ENCODE results near the gene TPBGL. TPM values are rescaled to one million over a fixed set of nuclear protein-coding genes. Genes with fewer than 3 reads are reported as not detected.

The TPBGL gene
- total RNA-seq, 1 donor from 2014 or later, result not detected

DNA sequence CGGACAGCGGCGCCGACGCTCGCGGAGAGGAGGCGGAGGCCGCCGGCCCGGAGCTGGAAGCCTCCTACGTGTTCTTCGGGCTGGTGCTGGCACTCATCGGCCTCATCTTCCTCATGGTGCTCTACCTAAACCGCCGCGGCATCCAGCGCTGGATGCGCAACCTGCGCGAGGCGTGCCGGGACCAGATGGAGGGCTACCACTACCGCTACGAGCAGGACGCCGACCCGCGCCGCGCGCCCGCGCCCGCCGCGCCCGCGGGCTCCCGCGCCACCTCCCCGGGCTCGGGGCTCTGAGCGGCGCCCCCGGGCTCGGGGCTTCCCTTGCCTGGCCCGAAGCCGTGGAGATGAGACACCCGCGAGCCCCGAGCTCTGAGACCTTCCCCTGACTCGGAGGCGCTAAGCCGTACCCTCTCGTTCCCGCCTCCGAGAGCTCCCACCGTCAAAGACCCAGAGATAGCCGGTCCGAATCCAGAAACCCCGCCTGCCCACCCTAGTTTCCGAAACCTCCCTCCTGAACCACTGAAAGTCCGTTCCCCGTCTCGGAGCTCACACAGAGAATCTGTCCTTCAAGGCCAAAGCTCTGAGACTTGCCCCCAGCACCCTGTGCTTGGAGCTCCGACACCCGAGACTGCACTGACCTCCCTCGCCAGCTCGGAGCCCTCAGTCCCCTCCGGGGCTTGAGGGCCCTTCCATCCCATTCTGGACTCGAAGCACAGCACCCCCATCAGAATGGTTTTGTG lies 1.5 kb downstream of the TPBGL start:
- no peak for DNase-seq
- ATAC-seq, result no peak
- intact Hi-C loops (cut with micrococcal nuclease), result loop anchor here (10.0 kb wide), 1 partner anchor 217 kb away; no protein-coding TSS in a partner anchor

DNA sequence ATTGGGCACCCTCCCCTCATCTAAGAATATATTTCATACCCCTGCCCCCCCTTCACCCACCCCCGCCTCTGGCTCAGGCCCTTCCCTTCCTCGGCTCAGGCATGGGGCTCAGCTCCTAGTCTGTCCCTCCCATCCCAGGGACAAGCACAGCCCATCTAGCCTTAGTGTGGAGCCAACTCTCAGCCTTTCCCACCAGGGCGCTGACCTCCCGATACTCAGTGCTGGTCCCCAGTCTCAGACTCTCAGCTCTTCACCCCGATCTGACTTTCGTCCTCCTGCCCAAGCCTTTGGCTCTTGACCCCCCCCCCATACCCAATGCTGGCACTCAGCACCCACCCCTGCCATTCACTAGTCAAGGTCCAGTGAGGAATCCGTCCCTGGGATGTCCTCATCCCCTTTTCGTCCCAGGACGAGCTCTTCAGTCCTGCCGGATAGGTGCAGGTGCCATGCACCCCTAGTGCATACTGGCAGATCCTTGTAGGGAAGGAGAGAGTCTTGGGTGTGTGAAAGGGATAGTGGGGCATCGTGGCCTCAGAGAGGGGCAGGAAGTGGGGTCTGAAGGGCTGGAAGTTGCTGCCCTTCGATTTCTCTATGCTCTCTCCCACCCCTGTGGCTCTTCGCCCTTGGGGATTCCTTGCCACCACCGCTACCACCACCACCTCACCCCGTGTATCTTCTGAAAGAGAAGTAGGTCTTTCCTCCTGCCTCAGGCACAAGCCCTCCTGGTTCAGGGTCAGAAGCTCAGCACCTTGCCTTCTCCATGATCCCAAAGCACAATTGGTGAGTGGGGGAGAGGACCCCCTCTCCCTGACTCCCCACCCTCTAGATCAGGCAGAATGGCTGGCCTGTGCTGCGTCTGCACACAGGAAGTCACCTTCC lies 2.4 kb downstream of the TPBGL start:
- intact Hi-C loops (cut with micrococcal nuclease), result loop anchor here (10.0 kb wide), 1 partner anchor 218 kb away; no protein-coding TSS in a partner anchor
- ATAC-seq (no peak), DNase-seq (no peak)

DNA sequence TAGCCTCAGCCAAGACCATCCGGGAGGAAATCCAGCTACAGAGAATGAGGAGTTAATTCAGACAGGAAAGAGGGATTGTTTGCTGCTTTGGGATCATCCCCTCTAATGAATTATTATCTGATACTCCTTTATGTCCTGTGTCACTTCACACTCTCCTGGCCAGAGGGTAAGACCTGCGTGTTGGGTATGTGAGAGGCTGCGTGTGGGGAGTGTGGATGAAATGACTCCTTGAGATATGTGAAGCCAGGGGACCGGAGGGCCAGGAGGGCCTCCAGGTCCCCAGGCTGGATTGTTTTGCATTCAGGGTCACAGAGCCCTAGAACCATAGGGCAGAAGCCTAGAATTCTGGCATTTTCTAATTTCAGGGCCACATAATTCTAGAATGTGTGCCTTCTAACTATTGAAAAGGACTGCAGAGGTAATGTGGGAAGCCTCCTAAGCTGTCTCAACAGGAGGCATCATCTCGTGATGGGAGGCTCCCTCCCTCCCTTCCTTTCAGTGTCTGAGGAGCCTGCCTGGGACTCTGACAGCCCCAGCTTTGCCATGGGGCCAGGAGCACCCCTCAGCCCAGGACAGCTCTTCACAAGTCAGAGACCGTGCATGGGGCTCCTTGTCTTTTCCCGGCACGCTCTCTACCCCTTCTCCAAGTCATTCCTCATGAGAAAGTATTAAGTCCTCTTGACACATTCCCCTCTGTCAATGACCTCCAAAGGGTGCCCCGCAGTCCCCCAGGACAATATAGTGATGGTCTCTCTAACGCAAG lies 3.7 kb downstream of the TPBGL start:
- DNase-seq (no peak), ATAC-seq (no peak)
- intact Hi-C loops (cut with micrococcal nuclease), result loop anchor here (10.0 kb wide), 1 partner anchor 219 kb away; no protein-coding TSS in a partner anchor

DNA sequence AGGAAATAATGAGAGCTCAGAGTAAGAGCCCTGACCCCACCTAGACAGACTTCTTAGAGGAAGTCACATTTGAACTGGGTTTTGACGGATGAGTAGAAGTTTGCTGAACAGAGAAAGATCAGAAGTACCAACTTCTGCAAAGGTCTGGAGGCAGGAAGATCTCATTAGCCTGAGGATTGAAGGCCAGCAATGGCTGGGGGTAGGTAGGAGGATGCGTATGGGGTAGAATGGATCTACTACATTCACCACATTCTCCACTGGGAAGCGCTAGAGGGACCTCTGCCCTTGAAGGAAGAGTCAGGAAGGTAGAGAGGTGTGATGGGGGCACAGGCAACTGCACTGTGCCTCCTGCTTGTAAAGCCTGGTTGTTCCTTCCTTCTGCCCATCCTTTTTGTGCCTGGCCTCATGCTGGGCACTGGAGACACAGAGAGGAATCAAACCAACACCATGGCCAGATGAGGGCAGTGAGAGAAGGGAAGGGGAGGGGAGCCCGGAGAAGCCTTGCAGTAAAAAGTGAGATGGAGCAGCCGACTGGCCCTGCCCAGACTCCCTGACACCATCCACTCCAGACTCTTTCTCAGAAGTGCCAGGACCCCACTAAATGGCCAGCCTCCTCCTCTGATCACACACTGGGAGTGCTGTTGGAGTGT lies 4.9 kb downstream of the TPBGL start:
- intact Hi-C loops (cut with micrococcal nuclease), result loop anchor here (10.0 kb wide), 1 partner anchor 221 kb away; no protein-coding TSS in a partner anchor
- no peak for DNase-seq
- no peak for ATAC-seq

DNA sequence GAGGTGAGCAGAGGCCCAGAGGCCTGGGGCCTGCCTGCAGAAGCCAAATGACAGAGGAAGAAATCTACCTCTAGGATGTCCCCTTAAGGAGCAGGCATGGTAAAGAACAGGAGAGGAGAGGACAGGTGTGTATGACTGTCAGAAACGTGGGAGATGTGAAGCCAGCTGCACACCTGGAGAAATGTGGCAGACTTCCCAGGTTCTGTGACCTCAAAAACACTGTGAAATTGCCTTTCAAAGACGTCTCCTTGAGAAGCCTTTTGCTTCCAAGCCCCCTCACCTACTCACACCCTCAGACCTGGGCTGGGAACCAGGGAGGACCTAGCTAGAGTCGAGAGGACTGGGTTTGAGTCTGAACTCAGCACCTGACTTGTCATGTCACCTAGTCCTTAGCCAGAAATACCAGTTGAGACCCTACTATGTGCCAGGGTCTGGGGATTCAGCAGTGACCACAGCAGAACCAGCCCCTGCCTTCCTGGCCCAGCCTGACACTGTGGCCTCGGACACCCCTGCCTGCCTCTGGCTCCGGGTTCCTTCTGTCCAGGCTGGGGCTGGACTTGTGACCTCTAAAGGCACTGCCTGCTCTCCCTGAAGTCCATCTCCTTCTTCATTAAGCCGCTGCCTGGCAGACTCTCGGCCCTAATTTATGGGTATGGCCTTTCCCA lies 5.6 kb downstream of the TPBGL start:
- intact Hi-C loops (cut with micrococcal nuclease), result loop anchor here (10.0 kb wide), 1 partner anchor 221 kb away; no protein-coding TSS in a partner anchor
- ATAC-seq, result no peak
- no peak for DNase-seq

DNA sequence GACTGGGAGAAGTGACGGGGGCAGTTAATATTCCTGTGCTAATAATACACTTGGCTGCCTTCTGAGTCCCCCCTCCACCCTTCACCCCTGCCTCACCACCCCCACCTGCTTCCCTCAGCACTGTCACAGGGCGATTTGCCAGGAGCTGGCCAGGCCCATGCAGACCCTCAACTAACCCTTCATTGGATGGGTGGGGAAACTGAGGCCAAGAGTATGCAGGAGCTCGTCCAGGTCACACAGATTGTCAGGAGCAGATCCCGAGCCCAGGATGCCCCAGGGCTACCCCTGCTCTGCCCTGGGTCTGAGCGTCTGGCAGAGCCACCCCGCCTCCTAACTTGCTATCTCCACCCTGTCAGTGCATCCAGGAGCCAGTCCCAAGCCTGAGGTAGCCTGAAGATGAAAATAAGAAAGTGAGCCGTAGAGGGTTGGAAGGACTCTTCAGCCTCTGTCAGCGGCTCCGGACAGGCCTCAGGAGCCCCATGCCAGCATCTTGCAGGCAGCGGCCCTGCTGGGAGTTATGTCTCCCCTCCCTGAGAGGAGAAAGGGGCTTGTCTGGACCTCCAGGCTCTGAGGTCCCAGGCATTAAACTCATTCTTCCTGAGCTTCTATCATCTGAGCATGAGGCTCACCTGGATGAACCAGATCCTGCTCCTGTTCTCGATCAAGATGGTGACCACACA lies 6.2 kb downstream of the TPBGL start:
- ATAC-seq (no peak), DNase-seq (no peak)
- intact Hi-C loops (cut with micrococcal nuclease), result loop anchor here (10.0 kb wide), 1 partner anchor 222 kb away; no protein-coding TSS in a partner anchor

DNA sequence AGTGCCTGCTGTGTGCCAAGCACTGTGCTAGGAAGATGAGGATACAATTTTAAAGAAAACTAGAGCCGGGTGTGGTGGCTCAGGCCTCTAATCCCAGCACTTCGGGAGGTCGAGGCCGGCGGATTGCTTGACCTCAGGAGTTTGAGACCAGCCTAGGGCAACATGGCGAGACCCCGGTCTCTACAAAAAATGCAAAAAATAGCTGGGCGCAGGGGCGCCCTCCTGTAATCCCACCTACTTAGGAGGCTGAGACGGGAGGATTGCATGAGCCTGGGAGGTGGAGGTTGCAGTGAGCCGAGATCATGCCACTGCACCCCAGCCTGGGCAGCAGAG lies 8.3 kb downstream of the TPBGL start:
- no peak for ATAC-seq
- DNase-seq, result no peak
- intact Hi-C loops (cut with micrococcal nuclease), result loop anchor here (10.0 kb wide), 1 partner anchor 224 kb away; no protein-coding TSS in a partner anchor

DNA sequence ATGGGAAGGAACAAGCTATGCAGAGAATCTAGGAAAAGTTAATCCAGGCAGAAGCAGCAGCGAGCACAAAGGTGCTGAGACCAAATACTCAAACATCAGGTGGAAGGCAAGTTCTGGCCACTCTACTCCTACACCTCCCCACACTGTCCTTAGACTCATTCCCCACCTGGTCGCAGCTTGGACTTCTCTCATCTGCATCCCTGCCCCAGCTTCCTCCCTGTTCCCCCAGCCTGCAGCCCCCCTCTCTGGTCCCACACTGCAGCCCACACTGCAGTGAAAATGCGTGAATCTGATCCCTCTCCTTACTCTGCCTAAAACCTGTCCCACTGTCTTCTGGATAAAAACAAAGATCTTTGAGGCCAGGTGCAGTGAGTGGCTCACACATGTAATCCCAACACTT lies 9.1 kb downstream of the TPBGL start:
- DNase-seq, result no peak
- no peak for ATAC-seq
- intact Hi-C loops (cut with micrococcal nuclease), result loop anchor here (10.0 kb wide), 1 partner anchor 225 kb away; no protein-coding TSS in a partner anchor

DNA sequence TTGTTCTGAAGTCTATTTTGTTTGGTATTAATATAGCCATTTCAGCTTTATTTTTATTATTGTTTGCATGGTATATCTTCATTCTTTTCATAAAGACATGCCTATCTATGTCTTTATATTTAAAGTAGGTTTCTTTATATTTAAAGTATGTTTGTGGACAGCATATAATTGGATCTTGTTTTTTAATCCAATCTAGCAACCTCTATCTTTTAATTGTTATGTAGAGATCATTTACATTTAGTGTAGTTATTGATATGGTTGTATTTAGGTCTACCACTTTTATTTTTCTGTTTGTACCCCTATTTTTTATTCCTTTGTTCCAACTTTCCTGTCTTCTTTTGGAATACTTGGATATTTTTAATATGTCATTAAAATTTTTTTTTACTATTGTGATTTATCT lies 13.8 kb downstream of the TPBGL start:
- intact Hi-C loops (cut with micrococcal nuclease), result no loop called here
- DNase-seq (no peak), ATAC-seq (no peak)

DNA sequence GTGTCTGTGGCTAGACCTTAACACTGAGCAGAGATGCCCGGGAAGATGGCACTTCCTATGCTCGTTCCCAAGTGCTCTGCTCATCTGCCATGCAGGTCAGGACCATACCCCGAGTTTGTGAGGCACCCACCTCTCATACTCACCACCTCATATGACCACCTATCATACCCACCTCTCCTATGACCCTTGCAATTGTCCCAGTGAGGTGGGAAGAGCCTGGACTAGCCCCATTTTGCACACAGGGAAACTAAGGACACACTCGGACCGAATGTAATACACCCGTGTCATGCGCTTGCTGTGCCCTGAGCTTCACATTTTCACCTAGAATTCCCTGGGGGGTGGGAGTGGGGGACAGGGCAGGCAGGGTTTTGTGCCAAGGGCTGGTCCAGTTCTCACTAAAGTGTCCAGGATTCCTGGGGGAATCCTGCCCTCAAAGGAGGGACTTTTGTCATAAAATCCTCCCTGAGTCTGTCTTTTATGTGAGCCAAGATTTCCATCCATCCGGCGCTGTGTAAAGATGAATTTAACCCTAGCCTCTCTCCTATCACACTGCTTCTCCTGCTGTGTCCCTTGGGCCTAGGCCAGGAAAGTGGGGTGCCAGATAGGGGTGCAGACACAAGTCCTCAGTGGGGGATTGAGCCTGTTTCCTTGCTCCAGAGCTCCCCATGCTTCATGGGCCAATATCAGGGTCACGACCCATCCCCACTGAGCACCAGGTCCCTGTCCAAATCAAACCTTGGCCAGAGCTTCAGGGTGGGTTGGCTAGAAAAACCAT lies 20.0 kb downstream of the TPBGL start:
- DNase-seq, result no peak
- intact Hi-C loops (cut with micrococcal nuclease), result no loop called here
- ATAC-seq, result no peak

DNA sequence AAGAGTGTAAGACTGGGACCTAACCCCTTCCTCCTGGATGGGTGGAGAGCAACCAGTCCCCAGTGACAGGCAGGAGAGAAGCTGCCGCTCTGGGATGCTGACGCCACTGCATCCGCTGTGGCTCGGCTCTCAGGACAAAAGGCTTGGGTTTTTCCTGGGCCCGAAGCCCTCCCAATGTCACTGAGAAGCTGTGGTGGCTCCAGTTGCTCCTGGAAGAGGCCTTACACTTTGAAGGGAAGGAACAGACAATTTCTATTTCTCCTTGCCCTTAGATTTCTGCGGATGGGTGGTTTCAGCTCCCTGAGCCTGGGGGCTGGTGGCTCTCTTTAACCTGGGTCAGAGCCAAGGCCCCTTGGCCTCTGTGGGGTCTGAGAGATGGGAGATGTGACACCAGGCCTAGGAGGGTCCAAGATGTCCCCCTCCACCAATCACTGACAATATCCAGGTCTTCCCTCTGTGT lies 21.4 kb downstream of the TPBGL start:
- ATAC-seq, result no peak
- intact Hi-C loops (cut with micrococcal nuclease), result no loop called here
- no peak for DNase-seq

DNA sequence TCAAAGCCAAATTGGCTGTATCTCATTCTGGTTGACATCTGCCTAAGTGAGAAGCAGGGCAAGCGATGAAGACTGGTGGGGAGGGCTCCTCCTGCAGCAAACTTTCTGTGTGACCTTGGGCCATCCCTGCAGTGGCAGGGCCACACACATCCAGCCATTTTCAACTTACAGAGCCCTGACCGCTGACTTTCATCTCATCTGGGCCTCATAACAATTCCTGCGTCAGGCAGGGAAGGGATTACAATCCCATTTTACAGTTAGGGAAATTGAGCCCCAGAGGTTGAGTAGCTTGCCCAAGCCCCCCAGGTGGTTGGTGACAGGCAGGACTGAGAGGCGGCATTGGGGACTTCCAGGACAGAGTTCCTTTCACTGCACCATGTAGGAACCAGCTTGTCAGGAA lies 21.9 kb downstream of the TPBGL start:
- intact Hi-C loops (cut with micrococcal nuclease), result no loop called here
- DNase-seq, result no peak

DNA sequence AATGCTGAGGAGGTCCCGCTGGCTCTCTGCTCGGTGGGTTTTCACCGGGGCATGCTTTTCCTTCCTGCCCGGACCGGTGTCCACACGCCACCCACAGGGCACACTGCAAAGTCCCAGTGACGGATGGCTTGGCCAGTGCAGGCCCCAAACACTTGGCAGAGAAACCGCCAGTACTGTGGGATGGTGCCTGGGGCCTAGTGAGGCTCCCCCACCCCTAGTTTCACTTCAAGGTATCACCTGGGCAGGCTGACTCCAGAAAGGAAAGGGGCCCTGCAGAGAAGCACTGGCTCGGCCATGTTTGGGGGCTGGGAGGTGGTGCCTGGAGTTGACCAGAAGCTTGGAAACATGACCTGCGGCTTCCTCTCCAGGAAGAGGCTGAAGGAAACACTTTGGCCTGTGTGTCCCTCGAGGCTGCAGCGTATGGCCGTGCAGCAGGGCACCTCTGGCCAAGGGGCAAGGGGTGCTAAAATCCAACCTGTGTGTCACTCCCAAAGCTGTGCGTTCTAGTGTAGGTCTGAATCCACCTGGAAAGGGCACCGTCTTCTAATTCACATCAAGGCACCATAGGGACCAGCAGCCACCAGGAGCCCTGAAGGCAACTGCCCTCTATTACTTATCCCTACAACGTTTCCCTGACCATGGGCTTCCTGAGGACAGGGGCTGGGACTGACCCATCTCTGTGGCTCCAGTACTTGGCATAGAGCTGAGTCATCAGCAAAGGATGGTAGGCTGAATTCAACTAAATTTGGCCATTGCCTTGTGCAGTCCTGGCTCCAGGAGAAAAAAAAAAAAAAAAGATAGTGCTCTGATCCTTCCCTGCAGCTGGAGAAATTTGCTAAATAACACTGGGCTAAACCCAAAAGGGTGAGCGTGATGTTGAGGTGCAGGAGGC lies 22.6 kb downstream of the TPBGL start:
- intact Hi-C loops (cut with micrococcal nuclease), result no loop called here
- DNase-seq, result no peak
- no peak for ATAC-seq

More for the DNA sequence above, 21.9 kb downstream of the TPBGL start:
- no peak for ATAC-seq

DNA sequence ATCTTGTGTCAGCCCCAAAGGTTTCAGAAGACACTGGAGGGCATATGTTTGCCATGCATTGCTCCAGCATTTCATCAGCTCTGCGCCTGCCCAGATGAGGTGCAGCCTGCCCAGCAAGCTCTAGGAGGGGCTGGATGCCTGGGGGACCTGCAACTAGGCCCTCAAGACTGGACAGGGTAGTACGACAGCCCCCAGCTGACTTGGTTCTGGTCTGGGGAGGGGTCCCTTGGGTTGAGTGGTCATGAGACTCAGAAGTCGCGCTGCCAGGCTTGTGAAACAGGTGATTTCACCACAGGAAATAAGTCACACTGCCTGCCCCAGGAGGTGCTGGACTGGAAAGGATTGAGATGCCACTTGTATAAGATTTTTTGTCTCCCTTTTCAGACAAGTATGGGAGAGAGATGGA lies 23.4 kb downstream of the TPBGL start:
- no peak for ATAC-seq
- no peak for DNase-seq
- intact Hi-C loops (cut with micrococcal nuclease), result no loop called here

DNA sequence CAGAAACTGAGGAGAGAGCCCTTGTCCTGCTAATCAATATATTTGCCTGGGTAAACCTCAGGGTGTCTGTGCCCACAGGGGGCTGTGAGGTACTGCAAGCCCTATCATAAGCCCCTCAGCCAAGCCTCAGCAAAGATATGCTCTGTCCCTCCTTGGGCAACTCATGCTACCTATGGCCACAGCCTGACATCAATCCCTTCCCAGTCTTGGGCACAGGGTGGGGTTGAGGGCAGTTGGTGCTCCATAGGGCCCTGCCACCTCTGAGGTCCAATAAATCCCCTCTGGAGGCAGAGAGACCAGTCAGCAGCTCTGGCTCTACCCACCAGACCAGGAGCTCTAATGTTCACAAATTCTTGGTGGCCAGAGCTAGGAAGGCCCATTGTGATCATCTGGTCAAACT lies 23.8 kb downstream of the TPBGL start:
- ATAC-seq (no peak), DNase-seq (no peak)
- intact Hi-C loops (cut with micrococcal nuclease), result no loop called here

DNA sequence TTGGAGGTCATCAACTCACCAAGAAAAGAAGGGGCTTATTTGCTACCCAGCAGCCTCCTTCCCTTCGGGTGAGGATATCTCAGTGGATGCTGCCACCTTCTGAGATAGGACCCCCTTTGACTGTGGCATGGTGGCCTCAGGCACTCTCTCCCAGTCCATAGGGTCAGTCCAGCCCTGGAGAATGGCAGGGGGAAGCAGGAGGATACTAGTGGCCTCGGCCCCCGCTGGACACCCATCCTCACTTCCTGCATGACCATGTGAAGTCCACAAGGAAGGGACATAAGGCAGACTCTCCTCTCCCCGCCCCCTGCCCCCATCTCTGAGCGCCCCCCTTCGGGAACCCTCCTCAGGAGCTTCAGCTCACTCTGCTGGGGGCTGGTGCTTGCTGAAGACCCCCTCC lies 24.4 kb downstream of the TPBGL start:
- intact Hi-C loops (cut with micrococcal nuclease), result no loop called here
- no peak for DNase-seq
- no peak for ATAC-seq

Data from left ventricle myocardium superior (tissue), 1 donor.